Spleen (tissue), 11 donors: Measurements from ENCODE around the gene CISTR. TPM values are rescaled to one million over a fixed set of nuclear protein-coding genes. Genes with fewer than 3 reads are reported as not detected.

Experiments
- DNase-seq: peaks from one replicate; pipeline ENCODE4 v3.0.0-alpha.2; 2020
- H3K27ac ChIP-seq, 8 donors: fragments of 200-600 bp; sonication (generic) in 7 of 8; 1 replicate in 4 of 8; 2 replicates in 4 of 8; pipeline versions ENCODE4 v1.5.0 to v1.8.0; 2016 to 2021; ENCODE audit warnings: inconsistent platforms in 4 of 8, mild to moderate bottlenecking in 4 of 8, moderate library complexity in 1 of 8
- H3K27me3 ChIP-seq, 7 donors: fragments of 200-600 bp; sonication (generic) in 6 of 7; replicated peaks in 1 of 7; 1 replicate in 4 of 7; 2 replicates in 3 of 7; pipeline versions ENCODE4 v1.5.0 to v1.8.0; 2016 to 2021; ENCODE audit warnings: inconsistent platforms in 3 of 7, mild to moderate bottlenecking in 1 of 7
- H3K36me3 ChIP-seq, 6 donors: fragments of 200-600 bp; sonication (generic) in 5 of 6; 1 replicate in 4 of 6; 2 replicates in 2 of 6; pipeline versions ENCODE4 v1.5.0 to v1.8.0; 2016 to 2021; ENCODE audit warnings: inconsistent platforms in 2 of 6
- H3K4me1 ChIP-seq, 6 donors: fragments of 200-600 bp; sonication (generic) in 5 of 6; 1 replicate in 3 of 6; 2 replicates in 3 of 6; pipeline versions ENCODE4 v1.5.0 to v1.8.0; 2016 to 2021; ENCODE audit warnings: inconsistent platforms in 3 of 6
- H3K4me3 ChIP-seq, 8 donors: fragments of 200-600 bp; sonication (generic) in 7 of 8; 1 replicate in 4 of 8; 2 replicates in 4 of 8; pipeline versions ENCODE4 v1.5.0 to v1.8.0; 2016 to 2021; ENCODE audit warnings: inconsistent platforms in 4 of 8, mild to moderate bottlenecking in 4 of 8, moderate library complexity in 2 of 8
- H3K9me3 ChIP-seq, 8 donors: fragments of 200-600 bp; sonication (generic) in 7 of 8; 1 replicate in 4 of 8; 2 replicates in 4 of 8; pipeline versions ENCODE4 v1.5.0 to v1.8.0; 2016 to 2021; ENCODE audit warnings: inconsistent platforms in 4 of 8
- CTCF ChIP-seq, 11 experiments: fragments of 200-600 bp in 7 of 11; fragments of 450-650 bp in 4 of 11; sonication (generic) in 4 of 11; IDR thresholded peaks in 8 of 11; conservative IDR thresholded peaks in 3 of 11; 1 replicate in 7 of 11; 2 replicates in 4 of 11; pipeline versions ENCODE4 v1.4.0 to v1.8.0; 2016 to 2021; ENCODE audit warnings: antibody characterized with exemption in 11 of 11, inconsistent platforms in 4 of 11, mild to moderate bottlenecking in 1 of 11
- POLR2A ChIP-seq, 3 donors: fragments of 450-650 bp; IDR thresholded peaks; one replicate each; pipeline ENCODE4 v1.5.1; 2017; ENCODE audit warnings: antibody characterized with exemption in 3 of 3, mild to moderate bottlenecking in 1 of 3
- POLR2AphosphoS5 ChIP-seq, 3 donors: sonication (generic); formaldehyde crosslinking; IDR thresholded peaks; one replicate each; pipeline ENCODE4 v1.5.1; 2017; ENCODE audit warnings: antibody characterized with exemption in 3 of 3
- WGBS, 5 donors: extraction: QIAGEN DNeasy Blood & Tissue Kit in 3 of 5; methylation state at CpG; one replicate each; pipeline versions ENCODE4 v1.1.5 to v1.1.7; 2013 to 2018; 5-methylcytosine and 5-hydroxymethylcytosine counted together
- intact Hi-C: fragments of 100-400 bp; cut with DNase I; formaldehyde crosslinking; loops from one replicate; pipeline ENCODE4 v1.15.0; 2023; ENCODE audit warnings: low total_unique reads
- polyA plus RNA-seq, 3 donors: library from polyadenylated mRNA; stranded (reverse); fragments of 200-250 nt; gene quantifications; one replicate each; pipeline ENCODE4 v1.2.1, GENCODE V29; 2013
- total RNA-seq, 7 donors: library from RNA; depleted of rRNA in 3 of 7; stranded (reverse); fragments of >200 nt in 3 of 7; fragmentation: NEBNext Ultra II Directional in 4 of 7; extraction: Animal tissue kit (Norgen Biotek cat#: 25700) in 4 of 7; gene quantifications; one replicate each; pipeline versions ENCODE4 v1.1.0 to v1.2.1, GENCODE V29; 2016 to 2021
- donor health status: healthy with polysubstance abuse.
- donor health status: DM: no; HTN: no; CAD: no; lungs with moderate emphysema.
- donor health status: DM: no; HTN: no; CAD: no.
- donor health status: Bipolar disorder and iron deficiency.
- donor health status: healthy.
- donor health status: DM: no; HTN: no; CAD: no.
- donor health status: DM: yes; HTN: yes; CAD: no.

CISTR gene
- total and polyA plus RNA-seq, 10 donors = 0.20 TPM; not detected in 9

GRCh38 chr12:53758081-53758729 lies 6.4 kb upstream of the CISTR start:
- 36 to 61% (median 39%) methylated on average over 7 of the region's 7 CpGs for WGBS, 5 donors
- H3K27me3 ChIP-seq = peaks cover 0 to 87% (median 28%) of the 10 kb centered on the region in 7 donors
- TF ChIP-seq POLR2AphosphoS5 (IDR thresholded peaks at IDR 0.05) (no peak), POLR2A (IDR thresholded peaks at IDR 0.05) (no peak), CTCF (IDR thresholded peaks at IDR 0.05 in 8 of 11, conservative IDR thresholded peaks at IDR 0.05 in 3 of 11) (no peak)
- DNase-seq = no peak
- no peaks in the 10 kb centered on the region for H3K9me3 ChIP-seq
- no peak overlapping the region for H3K27ac ChIP-seq
- H3K4me1 ChIP-seq = peaks cover 3 to 46% (median 27%) of the 10 kb centered on the region in 6 donors
- no peak overlapping the region for H3K4me3 ChIP-seq
- H3K36me3 ChIP-seq = no peaks in the 10 kb centered on the region
- intact Hi-C loops = no loop called here

GRCh38 chr12:53757101-53757770 lies 5.5 kb upstream of the CISTR start:
- WGBS, 5 donors = 10 to 12% (median 11%) methylated on average over 14 to 17 of the region's 17 CpGs
- TF ChIP-seq POLR2A (IDR thresholded peaks at IDR 0.05) = no peak
- TF ChIP-seq CTCF (IDR thresholded peaks at IDR 0.05 in 8 of 11, conservative IDR thresholded peaks at IDR 0.05 in 3 of 11) = peak; percentile 77 to 96 (median 94)
- peak in 1 of 3 donors; percentile 33 for TF ChIP-seq POLR2AphosphoS5 (IDR thresholded peaks at IDR 0.05)
- no peaks in the 10 kb centered on the region for H3K36me3 ChIP-seq
- peak; percentile 93 for DNase-seq
- H3K9me3 ChIP-seq = no peaks in the 10 kb centered on the region
- peak overlapping the region in 1 of 8 donors; percentile 54 for H3K4me3 ChIP-seq
- peaks cover 0 to 86% (median 21%) of the 10 kb centered on the region in 7 donors for H3K27me3 ChIP-seq
- H3K27ac ChIP-seq = no peak overlapping the region
- H3K4me1 ChIP-seq = peaks cover 3 to 55% (median 29%) of the 10 kb centered on the region in 6 donors
- intact Hi-C loops = no loop called here

- no peak overlapping the region for H3K27ac ChIP-seq
- H3K4me1 ChIP-seq = peaks cover 3 to 63% (median 37%) of the 10 kb centered on the region in 6 donors
- TF ChIP-seq POLR2A (IDR thresholded peaks at IDR 0.05) = no peak
- no peak for TF ChIP-seq CTCF (IDR thresholded peaks at IDR 0.05 in 8 of 11, conservative IDR thresholded peaks at IDR 0.05 in 3 of 11)
- no peak for TF ChIP-seq POLR2AphosphoS5 (IDR thresholded peaks at IDR 0.05)
- intact Hi-C loops = no loop called here
- no peak for DNase-seq
- H3K36me3 ChIP-seq = no peaks in the 10 kb centered on the region
- peak overlapping the region in 1 of 8 donors; percentile 54 for H3K4me3 ChIP-seq
- H3K27me3 ChIP-seq = peaks cover 0 to 86% (median 25%) of the 10 kb centered on the region in 7 donors
- 67 to 81% (median 68%) methylated on average over 5 of the region's 5 CpGs for WGBS, 5 donors
- H3K9me3 ChIP-seq = no peaks in the 10 kb centered on the region
These were observed 4.7 kb upstream of the CISTR start for GRCh38 chr12:53756300-53757100.
